ENCODE data around the gene MCF2L. TPM values are rescaled to one million over a fixed set of nuclear protein-coding genes. Genes with fewer than 3 reads are reported as not detected.

MCF2L gene, protein sequence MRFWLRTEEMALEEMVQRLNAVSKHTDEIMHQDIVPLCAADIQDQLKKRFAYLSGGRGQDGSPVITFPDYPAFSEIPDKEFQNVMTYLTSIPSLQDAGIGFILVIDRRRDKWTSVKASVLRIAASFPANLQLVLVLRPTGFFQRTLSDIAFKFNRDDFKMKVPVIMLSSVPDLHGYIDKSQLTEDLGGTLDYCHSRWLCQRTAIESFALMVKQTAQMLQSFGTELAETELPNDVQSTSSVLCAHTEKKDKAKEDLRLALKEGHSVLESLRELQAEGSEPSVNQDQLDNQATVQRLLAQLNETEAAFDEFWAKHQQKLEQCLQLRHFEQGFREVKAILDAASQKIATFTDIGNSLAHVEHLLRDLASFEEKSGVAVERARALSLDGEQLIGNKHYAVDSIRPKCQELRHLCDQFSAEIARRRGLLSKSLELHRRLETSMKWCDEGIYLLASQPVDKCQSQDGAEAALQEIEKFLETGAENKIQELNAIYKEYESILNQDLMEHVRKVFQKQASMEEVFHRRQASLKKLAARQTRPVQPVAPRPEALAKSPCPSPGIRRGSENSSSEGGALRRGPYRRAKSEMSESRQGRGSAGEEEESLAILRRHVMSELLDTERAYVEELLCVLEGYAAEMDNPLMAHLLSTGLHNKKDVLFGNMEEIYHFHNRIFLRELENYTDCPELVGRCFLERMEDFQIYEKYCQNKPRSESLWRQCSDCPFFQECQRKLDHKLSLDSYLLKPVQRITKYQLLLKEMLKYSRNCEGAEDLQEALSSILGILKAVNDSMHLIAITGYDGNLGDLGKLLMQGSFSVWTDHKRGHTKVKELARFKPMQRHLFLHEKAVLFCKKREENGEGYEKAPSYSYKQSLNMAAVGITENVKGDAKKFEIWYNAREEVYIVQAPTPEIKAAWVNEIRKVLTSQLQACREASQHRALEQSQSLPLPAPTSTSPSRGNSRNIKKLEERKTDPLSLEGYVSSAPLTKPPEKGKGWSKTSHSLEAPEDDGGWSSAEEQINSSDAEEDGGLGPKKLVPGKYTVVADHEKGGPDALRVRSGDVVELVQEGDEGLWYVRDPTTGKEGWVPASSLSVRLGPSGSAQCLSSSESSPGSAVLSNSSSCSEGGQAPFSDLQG
- total RNA-seq (32.0 and 38.6 TPM in 2 replicates), polyA plus RNA-seq (23.7 and 27.6 TPM in 2 replicates)

DNA sequence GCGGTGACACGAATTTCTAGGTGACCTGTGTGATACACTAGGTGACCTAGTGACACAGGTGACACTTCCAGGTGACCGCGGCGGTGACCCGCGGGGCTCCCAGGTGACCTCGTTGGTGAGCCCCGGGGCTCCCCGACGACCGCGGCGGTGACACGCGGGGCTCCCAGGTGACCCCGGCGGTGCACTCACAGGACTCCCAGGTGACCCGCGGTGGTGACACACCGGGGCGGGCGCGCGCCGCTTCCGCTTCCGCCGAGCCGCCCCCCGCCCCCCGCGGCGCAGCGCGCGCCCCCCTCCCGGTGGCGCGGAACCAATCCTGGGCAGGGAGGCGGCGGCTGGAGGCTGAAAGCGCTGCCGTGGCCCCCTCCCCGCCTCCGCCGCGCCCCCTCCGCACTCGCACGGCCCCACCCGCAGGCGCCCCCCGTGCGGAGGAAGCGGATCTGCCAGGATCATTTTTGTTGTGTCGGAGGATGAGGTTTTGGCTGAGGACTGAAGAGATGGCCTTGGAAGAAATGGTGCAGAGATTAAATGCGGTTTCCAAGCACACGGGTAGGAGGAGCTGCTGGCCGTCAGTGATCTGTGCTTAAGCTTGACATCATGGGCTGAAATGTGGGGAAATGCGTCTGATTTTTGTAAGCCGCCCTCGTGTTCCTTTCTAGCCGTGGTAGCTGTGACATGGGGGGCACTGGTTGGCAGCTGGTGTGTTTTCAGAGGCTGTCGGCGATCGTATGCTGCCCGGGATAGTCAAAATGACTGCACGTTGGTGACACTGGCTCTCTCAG, at the start of gene MCF2L:
MCF2L (plus strand) TSS at position 305 of the 782 bp plus-strand sequence; CDS start at position 471, 166 bp downstream.
- TF ChIP-seq, protein P1, sequence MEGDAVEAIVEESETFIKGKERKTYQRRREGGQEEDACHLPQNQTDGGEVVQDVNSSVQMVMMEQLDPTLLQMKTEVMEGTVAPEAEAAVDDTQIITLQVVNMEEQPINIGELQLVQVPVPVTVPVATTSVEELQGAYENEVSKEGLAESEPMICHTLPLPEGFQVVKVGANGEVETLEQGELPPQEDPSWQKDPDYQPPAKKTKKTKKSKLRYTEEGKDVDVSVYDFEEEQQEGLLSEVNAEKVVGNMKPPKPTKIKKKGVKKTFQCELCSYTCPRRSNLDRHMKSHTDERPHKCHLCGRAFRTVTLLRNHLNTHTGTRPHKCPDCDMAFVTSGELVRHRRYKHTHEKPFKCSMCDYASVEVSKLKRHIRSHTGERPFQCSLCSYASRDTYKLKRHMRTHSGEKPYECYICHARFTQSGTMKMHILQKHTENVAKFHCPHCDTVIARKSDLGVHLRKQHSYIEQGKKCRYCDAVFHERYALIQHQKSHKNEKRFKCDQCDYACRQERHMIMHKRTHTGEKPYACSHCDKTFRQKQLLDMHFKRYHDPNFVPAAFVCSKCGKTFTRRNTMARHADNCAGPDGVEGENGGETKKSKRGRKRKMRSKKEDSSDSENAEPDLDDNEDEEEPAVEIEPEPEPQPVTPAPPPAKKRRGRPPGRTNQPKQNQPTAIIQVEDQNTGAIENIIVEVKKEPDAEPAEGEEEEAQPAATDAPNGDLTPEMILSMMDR (IDR thresholded peaks at IDR 0.05; ENCODE audit: low read depth, low read length): peak; percentile 19
- H3K4me3 ChIP-seq: peak within 1 kb of the TSS; percentile 68
- H3K36me3 ChIP-seq: no peaks in the 10 kb centered on the region
- H3K27ac ChIP-seq: no peak within 1 kb of the TSS
- no peaks in the 10 kb centered on the region for H3K9me3 ChIP-seq (ENCODE audit: low read depth)
- H3K27me3 ChIP-seq: peaks cover 13% of the 10 kb centered on the region
- H3K4me1 ChIP-seq (ENCODE audit: low read depth): no peaks in the 10 kb centered on the region
- DNase-seq (ENCODE audit: low read depth in 1 of 2, low spot score in 1 of 2): peak; percentile 56 to 65

DNA sequence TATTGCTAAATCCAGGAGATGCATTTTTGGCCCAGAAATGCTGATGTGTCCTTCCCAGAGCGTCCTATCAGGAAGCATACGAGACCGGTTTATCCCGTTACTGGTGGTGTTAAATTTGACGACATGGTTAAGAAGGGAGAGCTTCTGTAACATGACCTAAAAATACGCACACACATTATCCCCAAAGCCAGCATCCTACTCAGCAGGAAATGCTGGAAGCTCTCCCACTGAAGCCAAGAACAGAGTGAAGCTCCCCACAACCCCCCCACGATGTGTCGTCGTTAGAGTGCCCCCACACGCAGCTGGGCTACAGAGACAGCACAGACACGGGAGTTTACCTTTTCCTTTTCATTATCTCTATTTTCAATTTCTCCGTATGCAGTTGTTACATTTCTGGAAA, 45.1 kb upstream of the MCF2L start:
- H3K27ac ChIP-seq: no peak overlapping the region
- H3K36me3 ChIP-seq: no peaks in the 10 kb centered on the region

DNA sequence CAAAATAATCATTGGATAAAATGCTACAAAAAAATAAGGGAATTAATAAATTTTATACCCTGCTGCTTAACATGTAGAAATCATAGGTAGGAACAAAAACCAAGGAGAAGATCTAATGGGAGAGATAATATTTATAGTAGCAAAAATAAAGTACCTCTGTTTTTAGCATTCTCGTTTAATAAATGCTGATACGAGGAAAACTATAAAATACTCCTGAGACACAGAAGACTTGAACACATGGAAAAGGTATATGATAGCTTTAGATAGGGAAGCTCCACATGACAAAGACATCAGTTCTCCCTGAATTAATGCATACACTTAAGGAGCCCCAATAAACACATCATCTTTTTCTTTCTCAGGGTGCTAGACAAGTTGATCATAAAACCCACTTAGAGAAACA, 44.6 kb upstream of the MCF2L start:
- H3K27me3 ChIP-seq: no peaks in the 10 kb centered on the region
- no peak overlapping the region for H3K4me3 ChIP-seq
- TF ChIP-seq, protein P1 (IDR thresholded peaks at IDR 0.05; ENCODE audit: low read depth, low read length): no peak
- no peaks in the 10 kb centered on the region for H3K9me3 ChIP-seq (ENCODE audit: low read depth)
- H3K4me1 ChIP-seq (ENCODE audit: low read depth): no peaks in the 10 kb centered on the region
- no peak for DNase-seq (ENCODE audit: low read depth in 1 of 2, low spot score in 1 of 2)
- no peaks in the 10 kb centered on the region for H3K36me3 ChIP-seq
- no peak overlapping the region for H3K27ac ChIP-seq

More for the DNA sequence above, 45.1 kb upstream of the MCF2L start:
- DNase-seq (ENCODE audit: low read depth in 1 of 2, low spot score in 1 of 2): no peak
- Histone ChIP-seq H3K27me3 (no peaks in the 10 kb centered on the region), H3K4me3 (no peak overlapping the region), H3K4me1 (ENCODE audit: low read depth) (no peaks in the 10 kb centered on the region), H3K9me3 (ENCODE audit: low read depth) (no peaks in the 10 kb centered on the region)
- TF ChIP-seq, protein P1 (IDR thresholded peaks at IDR 0.05; ENCODE audit: low read depth, low read length): no peak

DNA sequence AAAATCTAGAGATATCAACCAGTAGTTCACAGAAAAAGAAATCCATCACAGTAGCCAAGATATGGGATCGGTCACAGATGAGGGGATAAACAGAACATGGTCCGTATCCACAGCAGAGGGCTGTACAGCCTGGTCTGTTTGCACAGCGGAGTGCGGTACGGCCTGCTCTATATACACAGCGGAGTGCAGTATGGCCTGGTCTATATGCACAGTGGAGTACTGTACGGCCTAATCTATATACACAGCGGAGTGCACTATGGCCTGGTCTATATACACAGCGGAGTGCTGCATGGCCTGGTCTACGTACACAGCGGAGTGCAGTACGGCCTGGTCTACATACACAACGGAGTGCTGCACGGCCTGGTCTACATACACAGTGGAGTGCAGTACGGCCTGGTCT, 43.0 kb upstream of the MCF2L start:
- Histone ChIP-seq H3K9me3 (ENCODE audit: low read depth) (no peaks in the 10 kb centered on the region), H3K4me1 (ENCODE audit: low read depth) (no peaks in the 10 kb centered on the region), H3K27ac (no peak overlapping the region), H3K27me3 (no peaks in the 10 kb centered on the region), H3K36me3 (no peaks in the 10 kb centered on the region), H3K4me3 (no peak overlapping the region)
- TF ChIP-seq, protein P1 (IDR thresholded peaks at IDR 0.05; ENCODE audit: low read depth, low read length): no peak
- DNase-seq (ENCODE audit: low read depth in 1 of 2, low spot score in 1 of 2): no peak

DNA sequence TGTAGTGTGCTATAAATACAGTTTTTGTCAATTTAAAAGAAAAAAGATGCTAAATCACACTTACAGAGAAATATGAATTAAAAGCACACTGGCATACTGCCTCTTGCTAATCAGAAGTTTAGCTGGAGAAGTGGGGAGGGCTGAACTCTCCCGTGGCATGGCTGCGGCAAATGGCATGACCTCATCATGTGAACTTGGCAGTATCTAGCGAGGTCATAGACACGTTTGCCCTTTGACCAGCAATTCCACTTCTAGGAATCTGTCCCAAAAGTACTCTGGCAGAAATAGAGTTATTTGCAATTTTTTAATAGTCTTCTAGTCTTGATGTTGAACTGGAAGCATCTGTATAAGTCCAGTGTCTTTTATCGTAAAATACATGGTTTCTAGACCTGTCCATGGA, 42.0 kb upstream of the MCF2L start:
- TF ChIP-seq, protein P1 (IDR thresholded peaks at IDR 0.05; ENCODE audit: low read depth, low read length): no peak
- no peak overlapping the region for H3K27ac ChIP-seq
- no peaks in the 10 kb centered on the region for H3K27me3 ChIP-seq
- no peaks in the 10 kb centered on the region for H3K36me3 ChIP-seq
- no peaks in the 10 kb centered on the region for H3K4me1 ChIP-seq (ENCODE audit: low read depth)
- DNase-seq (ENCODE audit: low read depth in 1 of 2, low spot score in 1 of 2): no peak
- H3K9me3 ChIP-seq (ENCODE audit: low read depth): no peaks in the 10 kb centered on the region
- no peak overlapping the region for H3K4me3 ChIP-seq
